Naive thymus-derived CD4-positive, alpha-beta T cell (primary cell): Measurements from ENCODE around the gene TMEM271. TPM values are rescaled to one million over a fixed set of nuclear protein-coding genes. Genes with fewer than 3 reads are reported as not detected.

Experiments used
- ATAC-seq: fragments of 150-1000 bp; cut with Tn5 transposase; 2 replicates; pipeline ENCODE4 v1.10.0; 2021; ENCODE audit warnings: mild to moderate bottlenecking, moderate library complexity
- CTCF ChIA-PET: fragments of 350-600 bp; sonication (Branson Sonifier 250); formaldehyde crosslinking; loops from one replicate; lab custom pipeline; 2021; ENCODE audit warnings: antibody characterized with exemption; lab: Charles Lee
- POLR2A ChIA-PET: fragments of 350-600 bp; sonication (Branson Sonifier 250); formaldehyde crosslinking; loops from one replicate; lab custom pipeline; 2021; ENCODE audit warnings: antibody characterized with exemption, inconsistent platforms; lab: Charles Lee
- DNase-seq, 9 donors: peaks; one replicate each; pipeline versions ENCODE4 v3.0.0 to v3.0.0-alpha.2; 2020 to 2022; ENCODE audit warnings: mixed read lengths in 1 of 9
- H3K27ac ChIP-seq: one replicate; pipeline ENCODE4 v1.7.0; 2013; ENCODE audit warnings: mild to moderate bottlenecking, low read depth, low read length, moderate library complexity
- H3K27me3 ChIP-seq, 2 donors: one replicate each; pipeline ENCODE4 v1.7.0; 2013; ENCODE audit warnings: low read length in 2 of 2, mild to moderate bottlenecking in 2 of 2, moderate library complexity in 2 of 2; ENCODE audit not compliant: control insufficient read depth in 2 of 2, insufficient read depth in 2 of 2
- H3K36me3 ChIP-seq, 3 experiments: 1 replicate in 2 of 3; 2 replicates in 1 of 3; pipeline ENCODE4 v1.7.0; 2013; ENCODE audit warnings: low read length in 3 of 3, mild to moderate bottlenecking in 3 of 3, moderate library complexity in 1 of 3; ENCODE audit not compliant: insufficient read depth in 3 of 3, control insufficient read depth in 2 of 3
- H3K4me1 ChIP-seq, 2 donors: one replicate each; pipeline ENCODE4 v1.7.0; 2013; ENCODE audit warnings: low read length in 2 of 2, mild to moderate bottlenecking in 2 of 2, moderate library complexity in 1 of 2; ENCODE audit not compliant: control insufficient read depth in 2 of 2, insufficient read depth in 2 of 2
- H3K4me3 ChIP-seq: 2 replicates; pipeline ENCODE4 v1.7.0; 2013; ENCODE audit warnings: mild to moderate bottlenecking, low read length
- H3K9me3 ChIP-seq, 3 experiments: 1 replicate in 2 of 3; 2 replicates in 1 of 3; pipeline ENCODE4 v1.7.0; 2013; ENCODE audit warnings: low read length in 3 of 3; ENCODE audit not compliant: control insufficient read depth in 2 of 3
- H3K27ac Mint-ChIP-seq, 9 donors: one replicate each; pipeline ENCODE4 v1.8.0; 2020 to 2022; ENCODE audit warnings: mixed read lengths in 9 of 9, mild to moderate bottlenecking in 8 of 9, moderate library complexity in 5 of 9, inconsistent platforms in 2 of 9
- H3K27me3 Mint-ChIP-seq, 5 donors: one replicate each; pipeline ENCODE4 v1.8.0; 2021 to 2022; ENCODE audit warnings: mixed read lengths in 5 of 5, mild to moderate bottlenecking in 1 of 5
- H3K36me3 Mint-ChIP-seq, 5 donors: one replicate each; pipeline ENCODE4 v1.8.0; 2020 to 2022; ENCODE audit warnings: mixed read lengths in 5 of 5, mild to moderate bottlenecking in 3 of 5, inconsistent platforms in 1 of 5
- H3K4me1 Mint-ChIP-seq, 7 donors: one replicate each; pipeline ENCODE4 v1.8.0; 2020 to 2022; ENCODE audit warnings: mixed read lengths in 7 of 7, mild to moderate bottlenecking in 3 of 7, inconsistent platforms in 1 of 7
- H3K4me3 Mint-ChIP-seq, 10 donors: one replicate each; pipeline ENCODE4 v1.8.0; 2020 to 2022; ENCODE audit warnings: mild to moderate bottlenecking in 10 of 10, mixed read lengths in 10 of 10, moderate library complexity in 6 of 10, inconsistent platforms in 2 of 10
- H3K9me3 Mint-ChIP-seq, 11 donors: one replicate each; pipeline ENCODE4 v1.8.0; 2020 to 2022; ENCODE audit warnings: mixed read lengths in 11 of 11, mild to moderate bottlenecking in 4 of 11, inconsistent platforms in 1 of 11, moderate library complexity in 1 of 11
- intact Hi-C, 2 donors: fragments of 100-400 bp; cut with micrococcal nuclease; formaldehyde crosslinking; loops; one replicate each; pipeline ENCODE4 v1.15.1; 2023
- polyA plus RNA-seq, 2 donors: library from polyadenylated mRNA; unstranded; fragments of 300-500 nt; fragmentation: Illumina TruSeq; gene quantifications; one replicate each; pipeline ENCODE4 v1.2.3, GENCODE V29; 2021
- total RNA-seq, 6 experiments: library from RNA in 5 of 6; stranded (reverse) in 5 of 6; gene quantifications; 1 replicate in 5 of 6; 2 replicates in 1 of 6; pipeline ENCODE4 v1.2.3 and lab custom pipeline; 2021 to 2026

Gene TMEM271
- total and polyA plus RNA-seq, 7 experiments from 2014 or later, result not detected

DNA sequence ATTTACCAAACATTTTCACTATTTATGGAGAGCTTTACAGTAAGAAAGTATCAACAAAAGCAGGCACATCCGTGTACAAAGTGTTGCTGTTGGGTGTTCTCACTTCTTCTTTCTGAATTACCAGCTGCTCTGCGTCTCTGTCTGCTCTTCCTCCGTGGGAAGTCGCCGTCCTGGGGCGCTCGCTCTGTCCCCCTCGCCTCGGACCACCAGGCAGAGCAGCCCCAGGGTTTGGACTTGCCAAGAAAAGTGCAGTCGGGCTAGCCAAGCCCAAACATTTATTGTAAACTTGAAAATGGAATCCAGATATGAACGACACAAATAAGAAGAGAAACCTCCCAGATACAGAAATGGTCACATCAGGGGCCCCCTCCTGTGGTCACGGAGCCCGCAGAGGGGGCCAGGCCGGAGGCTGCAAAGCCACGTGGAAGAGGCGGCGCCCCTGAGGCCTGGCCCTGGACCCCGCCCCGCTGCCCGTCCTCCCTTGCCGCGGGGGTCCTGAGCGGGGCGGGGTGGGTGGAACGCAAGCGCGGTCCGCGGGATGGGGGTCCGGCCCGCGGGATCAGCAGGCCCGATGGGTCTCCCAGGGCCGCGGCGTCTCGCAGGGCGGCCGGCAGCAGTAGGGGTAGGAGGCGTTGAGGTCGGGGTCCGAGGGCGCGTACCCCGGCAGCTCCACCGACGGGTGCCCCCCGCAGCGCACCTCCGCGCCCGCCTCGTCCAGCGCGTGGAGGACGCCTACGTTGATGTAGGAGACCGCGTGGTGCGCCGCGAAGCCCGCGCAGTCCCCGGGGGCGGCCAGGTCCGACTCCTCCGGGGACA lies 1.5 kb downstream of the TMEM271 start:
- Histone ChIP-seq H3K9me3 (peaks cover 0 to 4% (median 0%) of the 10 kb centered on the region in 3 experiments), H3K4me3 (no peak overlapping the region), H3K27me3 (peaks cover 0 to 4% of the 10 kb centered on the region in 2 donors), H3K4me1 (no peaks in the 10 kb centered on the region), H3K36me3 (no peaks in the 10 kb centered on the region), H3K27ac (no peak overlapping the region)
- intact Hi-C loops, result loop anchor here in 1 of 2 donors (5.0 kb wide), 1 partner anchor 833 kb away; the partner anchor contains the start of gene NKX1-1
- peak overlapping the region in 1 of 9 donors; percentile 71 for H3K27ac Mint-ChIP-seq
- CTCF ChIA-PET, result no interaction called here
- no peak for ATAC-seq
- peaks cover 0 to 24% (median 11%) of the 10 kb centered on the region in 11 donors for H3K9me3 Mint-ChIP-seq
- H3K27me3 Mint-ChIP-seq, result peaks cover 52 to 72% (median 63%) of the 10 kb centered on the region in 5 donors
- DNase-seq, result no peak
- POLR2A ChIA-PET, result no interaction called here
- peak overlapping the region in 6 of 10 donors; percentile 13 to 78 (median 46) for H3K4me3 Mint-ChIP-seq
- peaks cover 5 to 18% (median 13%) of the 10 kb centered on the region in 7 donors for H3K4me1 Mint-ChIP-seq
- peaks cover 0 to 13% (median 4%) of the 10 kb centered on the region in 5 donors for H3K36me3 Mint-ChIP-seq

DNA sequence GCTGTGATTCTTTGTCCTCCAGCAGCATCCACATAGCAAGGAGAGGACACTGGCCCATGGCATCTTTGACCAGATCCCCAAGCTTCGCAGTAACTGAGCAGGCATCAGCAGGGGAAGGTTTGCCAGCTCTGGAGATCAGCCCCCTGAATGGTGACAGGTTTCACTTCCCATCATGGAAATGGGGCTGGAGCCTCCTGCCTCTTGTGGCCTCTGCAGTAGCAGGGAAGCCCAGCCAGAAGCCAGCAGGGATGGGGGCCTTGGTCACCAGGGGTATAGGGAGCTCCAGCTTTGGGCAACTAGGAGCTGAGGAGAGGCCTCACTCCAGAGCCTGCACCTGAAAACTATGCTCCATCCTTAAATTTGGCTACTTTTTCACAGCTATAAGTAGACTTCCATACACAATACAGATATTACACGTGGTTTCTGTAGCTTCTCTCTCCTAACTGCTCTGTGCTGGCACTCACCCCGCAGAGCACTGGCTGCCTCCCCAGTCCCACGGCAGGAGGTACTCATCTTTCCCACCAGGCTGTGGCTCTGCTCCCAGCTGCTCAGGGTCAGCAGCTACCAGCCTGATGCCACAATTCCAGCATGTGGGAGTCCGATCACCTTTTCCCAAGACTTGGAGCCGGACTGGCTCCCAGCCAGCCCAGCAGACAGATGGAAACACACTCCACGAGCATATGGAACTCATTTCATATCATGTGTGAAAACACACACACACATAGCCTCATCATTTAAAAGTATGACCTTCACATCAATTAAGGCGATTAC lies 2.8 kb downstream of the TMEM271 start:
- H3K27ac Mint-ChIP-seq, result no peak overlapping the region
- ChIA-PET POLR2A (no interaction called here), CTCF (no interaction called here)
- peak overlapping the region in 6 of 10 donors; percentile 14 to 78 (median 26) for H3K4me3 Mint-ChIP-seq
- H3K4me3 ChIP-seq, result no peak overlapping the region
- no peaks in the 10 kb centered on the region for H3K4me1 ChIP-seq
- peaks cover 43 to 70% (median 61%) of the 10 kb centered on the region in 5 donors for H3K27me3 Mint-ChIP-seq
- DNase-seq, result no peak
- H3K9me3 ChIP-seq, result peaks cover 0 to 4% (median 0%) of the 10 kb centered on the region in 3 experiments
- peaks cover 0 to 4% of the 10 kb centered on the region in 2 donors for H3K27me3 ChIP-seq
- peaks cover 5 to 18% (median 13%) of the 10 kb centered on the region in 7 donors for H3K4me1 Mint-ChIP-seq
- intact Hi-C loops, result loop anchor here in 1 of 2 donors (5.0 kb wide), 1 partner anchor 834 kb away; the partner anchor contains the start of gene NKX1-1
- no peak overlapping the region for H3K27ac ChIP-seq
- peaks cover 0 to 24% (median 11%) of the 10 kb centered on the region in 11 donors for H3K9me3 Mint-ChIP-seq
- H3K36me3 ChIP-seq, result no peaks in the 10 kb centered on the region
- no peak for ATAC-seq
- H3K36me3 Mint-ChIP-seq, result peaks cover 0 to 13% (median 4%) of the 10 kb centered on the region in 5 donors

DNA sequence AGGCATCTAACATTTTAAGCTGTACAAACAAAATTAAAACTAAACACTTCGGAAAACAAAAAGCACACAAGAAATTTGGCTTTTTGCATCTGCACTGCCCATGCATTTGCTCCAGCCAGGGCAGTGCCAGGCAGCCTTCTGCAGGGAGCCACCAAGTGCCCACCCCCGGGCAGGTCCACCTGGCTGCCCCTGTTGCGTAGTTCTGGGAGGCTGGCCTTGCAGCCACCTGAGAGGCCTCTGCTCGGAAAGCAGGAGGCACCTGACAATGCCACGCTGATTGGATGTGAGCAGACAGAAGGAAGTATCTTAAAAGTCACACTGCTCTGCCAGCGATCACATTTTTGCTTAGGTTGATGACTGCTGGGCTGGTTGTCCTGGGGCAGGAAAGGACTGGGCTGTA lies 3.5 kb downstream of the TMEM271 start:
- peaks cover 36 to 70% (median 59%) of the 10 kb centered on the region in 5 donors for H3K27me3 Mint-ChIP-seq
- no peak for DNase-seq

DNA sequence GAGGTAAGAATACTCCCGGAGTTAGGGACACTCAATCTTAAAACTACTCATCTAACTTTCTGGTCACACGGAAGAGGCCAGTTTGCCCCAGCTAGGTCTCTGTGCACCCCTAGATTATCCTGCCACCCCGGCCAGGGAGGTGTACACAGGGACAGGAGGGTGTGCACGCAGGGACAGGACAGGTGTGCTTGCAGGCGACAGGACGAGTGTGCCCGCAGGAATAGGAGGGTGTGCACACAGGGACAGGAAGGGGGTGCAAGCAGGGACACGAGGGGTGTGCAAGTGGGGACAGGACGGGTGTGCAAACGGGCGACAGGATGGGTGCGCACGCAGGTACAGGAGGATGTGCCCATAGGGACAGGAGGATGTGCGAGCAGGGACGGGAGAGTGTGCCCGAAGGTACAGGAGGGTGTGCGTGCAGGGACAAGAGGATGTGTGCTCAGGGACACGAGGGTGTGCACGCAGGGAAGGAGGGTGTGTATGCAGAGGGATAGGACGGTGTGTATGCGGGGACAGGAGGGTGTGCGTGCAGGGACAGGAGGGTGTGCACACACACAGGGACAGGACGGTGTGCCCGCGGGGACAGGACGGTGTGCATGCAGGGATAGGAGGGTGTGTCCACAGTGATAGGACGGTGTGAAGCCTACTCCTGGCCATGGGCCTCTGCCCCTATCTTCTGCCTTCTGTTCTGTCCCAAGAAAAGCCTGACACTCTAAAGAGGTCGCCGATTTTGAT lies 4.1 kb downstream of the TMEM271 start:
- H3K27ac Mint-ChIP-seq, result no peak overlapping the region
- H3K4me1 Mint-ChIP-seq, result peaks cover 5 to 11% (median 6%) of the 10 kb centered on the region in 7 donors
- H3K4me3 ChIP-seq, result no peak overlapping the region
- peaks cover 0 to 13% (median 0%) of the 10 kb centered on the region in 5 donors for H3K36me3 Mint-ChIP-seq
- H3K27me3 ChIP-seq, result no peaks in the 10 kb centered on the region
- no peak for DNase-seq
- peaks cover 0 to 24% (median 9%) of the 10 kb centered on the region in 11 donors for H3K9me3 Mint-ChIP-seq
- H3K27ac ChIP-seq, result no peak overlapping the region
- no peak for ATAC-seq
- ChIA-PET CTCF (no interaction called here), POLR2A (no interaction called here)
- peaks cover 32 to 70% (median 58%) of the 10 kb centered on the region in 5 donors for H3K27me3 Mint-ChIP-seq
- no peaks in the 10 kb centered on the region for H3K36me3 ChIP-seq
- no peaks in the 10 kb centered on the region for H3K4me1 ChIP-seq
- intact Hi-C loops, result loop anchor here in 1 of 2 donors (5.0 kb wide), 1 partner anchor 835 kb away; the partner anchor contains the start of gene NKX1-1
- H3K9me3 ChIP-seq, result peaks cover 0 to 4% (median 0%) of the 10 kb centered on the region in 3 experiments
- H3K4me3 Mint-ChIP-seq, result peak overlapping the region in 1 of 10 donors; percentile 34

More for the DNA sequence above, 3.5 kb downstream of the TMEM271 start:
- no peak overlapping the region for H3K27ac Mint-ChIP-seq
- Histone ChIP-seq H3K27ac (no peak overlapping the region), H3K9me3 (peaks cover 0 to 4% (median 0%) of the 10 kb centered on the region in 3 experiments), H3K4me1 (no peaks in the 10 kb centered on the region), H3K27me3 (no peaks in the 10 kb centered on the region), H3K36me3 (no peaks in the 10 kb centered on the region), H3K4me3 (no peak overlapping the region)
- no peak for ATAC-seq
- no peak overlapping the region for H3K4me3 Mint-ChIP-seq
- POLR2A ChIA-PET, result no interaction called here
- peaks cover 0 to 24% (median 9%) of the 10 kb centered on the region in 11 donors for H3K9me3 Mint-ChIP-seq
- intact Hi-C loops, result loop anchor here in 1 of 2 donors (5.0 kb wide), 1 partner anchor 835 kb away; the partner anchor contains the start of gene NKX1-1
- CTCF ChIA-PET, result no interaction called here
- peaks cover 5 to 14% (median 9%) of the 10 kb centered on the region in 7 donors for H3K4me1 Mint-ChIP-seq
- H3K36me3 Mint-ChIP-seq, result peaks cover 0 to 13% (median 0%) of the 10 kb centered on the region in 5 donors

DNA sequence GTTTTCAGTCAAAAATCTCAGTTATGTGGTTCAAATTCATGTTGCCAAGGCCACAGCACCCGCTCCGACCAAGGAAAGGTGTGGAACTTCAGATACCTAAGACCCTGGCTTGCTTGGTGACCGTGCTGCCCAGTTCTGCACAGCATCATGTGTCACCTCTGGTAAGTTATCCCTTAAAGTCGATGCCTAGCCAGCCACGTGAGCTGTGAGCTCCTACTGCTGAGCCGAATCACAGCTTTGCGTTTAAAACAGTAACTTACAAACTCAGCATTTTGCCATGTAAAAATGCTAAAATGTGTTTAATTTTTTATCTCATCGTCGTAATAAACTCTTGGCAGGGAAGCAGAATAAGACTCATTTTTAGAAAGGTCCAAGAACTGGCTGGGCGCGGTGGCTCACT lies 5.3 kb downstream of the TMEM271 start:
- ChIA-PET CTCF (no interaction called here), POLR2A (no interaction called here)
- DNase-seq, result no peak
- H3K4me1 Mint-ChIP-seq, result peaks cover 3 to 8% (median 5%) of the 10 kb centered on the region in 7 donors
- H3K27me3 Mint-ChIP-seq, result peaks cover 27 to 71% (median 56%) of the 10 kb centered on the region in 5 donors
- peaks cover 0 to 13% (median 0%) of the 10 kb centered on the region in 5 donors for H3K36me3 Mint-ChIP-seq
- H3K4me1 ChIP-seq, result no peaks in the 10 kb centered on the region
- no peak overlapping the region for H3K4me3 ChIP-seq
- H3K9me3 Mint-ChIP-seq, result peaks cover 0 to 24% (median 9%) of the 10 kb centered on the region in 11 donors
- intact Hi-C loops, result loop anchor here in 1 of 2 donors (5.0 kb wide), 1 partner anchor 837 kb away; the partner anchor contains the start of gene NKX1-1
- H3K27ac Mint-ChIP-seq, result no peak overlapping the region
- no peak overlapping the region for H3K27ac ChIP-seq
- no peak for ATAC-seq
- H3K27me3 ChIP-seq, result no peaks in the 10 kb centered on the region
- no peaks in the 10 kb centered on the region for H3K36me3 ChIP-seq
- no peak overlapping the region for H3K4me3 Mint-ChIP-seq
- peaks cover 0 to 4% (median 0%) of the 10 kb centered on the region in 3 experiments for H3K9me3 ChIP-seq
